OCI-LY3 (cell line): Measurements from ENCODE around the gene ADCY3.

Experiments
- CTCF ChIP-seq: fragments of 200-600, 300-600 bp; sonication (generic); IDR thresholded peaks from 2 replicates; pipeline ENCODE4 v1.5.1; 2014; ENCODE audit warnings: antibody characterized with exemption, low read length, low read depth
- EZH2phosphoT487 ChIP-seq: fragments of 200-600 bp; shearing (Covaris generic); IDR thresholded peaks from 2 replicates; pipeline ENCODE4 v1.6.1; 2018; ENCODE audit warnings: antibody characterized with exemption, mixed run types, low read depth

DNA sequence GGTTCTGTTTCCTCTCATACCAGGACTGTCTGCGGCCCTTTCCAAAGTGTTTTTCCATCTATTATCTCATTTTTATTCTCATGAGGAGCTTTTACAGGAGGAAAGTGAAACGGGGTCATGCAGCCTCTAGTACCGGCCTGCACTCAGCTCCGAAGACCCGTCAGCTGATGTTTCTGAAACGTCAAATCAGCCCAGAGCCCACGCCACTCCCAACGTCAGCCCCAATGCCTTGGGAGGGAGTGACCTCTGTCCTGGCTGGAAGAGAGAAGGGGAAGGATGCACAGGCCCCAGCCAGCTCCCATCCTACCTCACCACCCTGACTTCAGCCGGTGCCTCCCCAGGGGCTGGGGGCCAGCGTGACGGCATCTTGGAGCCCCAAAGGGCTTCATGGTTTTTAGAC is 58.5 kb downstream of the ADCY3 start:
- TF ChIP-seq CTCF (no peak), EZH2phosphoT487 (no peak)
